Spinal cord (tissue), 10 donors: ENCODE results near the gene DSG2. TPM values are rescaled to one million over a fixed set of nuclear protein-coding genes. Genes with fewer than 3 reads are reported as not detected.

Source experiments
- DNase-seq, 6 donors: peaks; one replicate each; pipeline versions ENCODE4 v3.0.0 to v3.0.0-alpha.2; 2013 to 2015; ENCODE audit warnings: low spot score in 6 of 6, low read depth in 4 of 6
- H3K27ac ChIP-seq: one replicate; pipeline ENCODE4 v1.5.1; 2013; ENCODE audit warnings: low read depth, low read length, control low read depth
- H3K27me3 ChIP-seq: one replicate; pipeline ENCODE4 v1.6.1; 2013; ENCODE audit warnings: low read length; ENCODE audit not compliant: control insufficient read depth, insufficient read depth
- H3K36me3 ChIP-seq: one replicate; pipeline ENCODE4 v1.6.1; 2013; ENCODE audit warnings: low read length; ENCODE audit not compliant: control insufficient read depth, insufficient read depth
- H3K4me1 ChIP-seq: one replicate; pipeline ENCODE4 v1.6.1; 2013; ENCODE audit warnings: low read length; ENCODE audit not compliant: control insufficient read depth, insufficient read depth
- H3K4me3 ChIP-seq: one replicate; pipeline ENCODE4 v1.5.1; 2013; ENCODE audit warnings: low read depth, low read length, control low read depth
- H3K9me3 ChIP-seq: one replicate; pipeline ENCODE4 v1.6.1; 2013; ENCODE audit warnings: low read length; ENCODE audit not compliant: control insufficient read depth, insufficient read depth
- WGBS: methylation state at CpG from one replicate; pipeline ENCODE4 v1.1.5; 2013; ENCODE audit warnings: missing lambda C conversion rate; ENCODE audit not compliant: insufficient coverage; 5-methylcytosine and 5-hydroxymethylcytosine counted together
- polyA plus RNA-seq, 2 donors: library from polyadenylated mRNA; unstranded; fragments of 120-200 nt; gene quantifications; one replicate each; pipeline ENCODE4 v1.2.1, GENCODE V29; 2013; ENCODE audit not compliant: insufficient read length in 2 of 2
- total RNA-seq, 2 donors: library from RNA; depleted of rRNA in 1 of 2; stranded (reverse); fragments of 120-200 nt in 1 of 2; fragments of >200 nt in 1 of 2; gene quantifications; one replicate each; pipeline versions ENCODE4 v1.2.3 to v1.2.4, GENCODE V29; 2013 to 2014
- donor health status: healthy.

The DSG2 gene
- total and polyA plus RNA-seq, 4 donors, result 1.3 to 34.2 (median 9.3) TPM

DNA sequence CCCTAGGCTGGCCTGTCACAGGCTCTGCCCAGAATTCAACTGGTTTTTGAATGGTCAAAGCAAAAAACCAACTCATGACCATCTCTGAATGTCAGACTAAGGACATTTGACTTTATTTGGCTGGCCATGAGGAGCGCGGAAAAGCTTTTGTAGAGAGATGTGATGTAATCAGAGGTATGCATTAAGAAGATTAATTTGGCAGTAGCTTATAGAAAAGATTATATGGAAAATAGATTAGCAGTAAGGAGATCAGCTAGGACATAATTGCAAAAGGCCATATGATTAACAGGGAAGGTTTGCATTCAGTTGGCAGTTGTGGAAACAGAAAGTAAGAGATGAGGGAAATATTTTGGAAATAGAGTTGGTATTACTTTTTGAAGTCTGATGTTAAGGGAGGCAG is 81.4 kb downstream of the DSG2 start:
- Histone ChIP-seq H3K9me3 (no peaks in the 10 kb centered on the region), H3K27ac (no peak overlapping the region), H3K36me3 (no peaks in the 10 kb centered on the region), H3K4me3 (no peak overlapping the region), H3K27me3 (no peaks in the 10 kb centered on the region), H3K4me1 (no peaks in the 10 kb centered on the region)
- WGBS, result 100% methylated on average over 2 of the region's 2 CpGs
- no peak for DNase-seq

DNA sequence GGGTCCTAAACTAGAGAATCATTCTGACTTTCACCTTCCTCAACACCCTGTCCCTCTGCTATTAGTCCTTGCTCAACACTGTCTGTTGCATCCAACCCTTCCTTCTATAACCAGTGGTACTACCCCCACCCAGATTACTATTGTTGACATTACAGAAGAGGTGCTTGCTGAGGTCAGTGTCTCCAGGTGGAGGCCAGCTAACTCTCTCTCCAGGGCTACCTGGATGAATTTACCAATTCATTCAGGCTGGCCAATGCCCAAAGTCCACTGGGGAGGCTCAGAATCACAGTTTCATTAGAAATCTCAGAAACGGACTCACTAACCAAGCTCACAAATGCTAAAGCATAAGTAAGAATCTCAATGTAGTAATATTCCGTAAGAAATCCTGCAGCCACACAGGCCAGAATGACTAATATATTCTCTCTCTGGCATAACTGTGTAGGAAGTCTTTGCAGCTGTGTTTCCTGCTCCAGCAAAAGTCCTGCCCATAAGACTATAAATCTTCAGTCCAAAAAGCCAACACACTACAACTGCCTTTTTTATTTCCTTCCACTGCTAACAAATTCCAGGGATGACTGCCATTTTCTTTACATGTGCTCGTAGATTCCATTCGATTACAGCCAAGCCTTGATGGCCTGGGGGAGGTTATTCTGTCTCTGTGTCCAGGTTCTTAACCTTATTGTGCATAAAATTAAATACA is 83.7 kb downstream of the DSG2 start:
- no peaks in the 10 kb centered on the region for H3K9me3 ChIP-seq
- DNase-seq, result peak in 1 of 6 donors; percentile 33
- no peak overlapping the region for H3K27ac ChIP-seq
- no peaks in the 10 kb centered on the region for H3K4me1 ChIP-seq
- H3K27me3 ChIP-seq, result no peaks in the 10 kb centered on the region
- no peak overlapping the region for H3K4me3 ChIP-seq
- no CpG with 5 or more reads among the region's 4 CpGs for WGBS
- no peaks in the 10 kb centered on the region for H3K36me3 ChIP-seq

DNA sequence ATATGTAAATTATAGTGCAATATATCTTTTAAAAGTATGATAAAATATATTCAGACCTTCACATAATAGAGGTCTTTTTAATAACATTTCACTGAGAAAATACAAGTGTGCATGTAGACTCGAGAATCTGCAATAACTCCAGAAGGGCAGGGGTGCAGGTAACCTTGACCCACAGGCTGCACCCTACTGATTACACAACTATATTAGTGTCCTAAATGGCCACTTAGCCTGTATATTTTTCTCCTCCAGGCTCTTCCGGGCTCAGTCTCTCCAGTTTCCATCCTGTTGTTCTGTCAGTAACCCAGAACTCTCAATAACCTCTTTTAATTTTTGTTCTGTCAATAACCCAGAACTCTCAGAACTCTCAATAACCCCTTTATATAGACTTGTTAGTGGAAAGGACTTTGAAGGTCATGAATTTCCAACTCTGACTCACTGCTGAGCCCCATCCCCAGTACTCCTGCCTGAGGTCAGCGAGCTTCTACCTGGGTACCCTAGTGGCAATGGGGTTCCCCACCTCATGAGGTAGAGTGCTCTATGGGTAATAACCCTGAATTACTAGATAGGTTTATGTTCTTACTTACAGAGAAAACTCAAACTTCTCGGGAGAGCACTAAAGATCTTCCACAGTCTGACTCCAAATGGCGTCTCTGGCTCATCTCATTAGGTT is 85.3 kb downstream of the DSG2 start:
- H3K27ac ChIP-seq, result no peak overlapping the region
- no peaks in the 10 kb centered on the region for H3K9me3 ChIP-seq
- H3K27me3 ChIP-seq, result no peaks in the 10 kb centered on the region
- DNase-seq, result no peak
- H3K36me3 ChIP-seq, result no peaks in the 10 kb centered on the region
- 87% methylated on average over 3 of the region's 5 CpGs for WGBS
- no peak overlapping the region for H3K4me3 ChIP-seq
- no peaks in the 10 kb centered on the region for H3K4me1 ChIP-seq

DNA sequence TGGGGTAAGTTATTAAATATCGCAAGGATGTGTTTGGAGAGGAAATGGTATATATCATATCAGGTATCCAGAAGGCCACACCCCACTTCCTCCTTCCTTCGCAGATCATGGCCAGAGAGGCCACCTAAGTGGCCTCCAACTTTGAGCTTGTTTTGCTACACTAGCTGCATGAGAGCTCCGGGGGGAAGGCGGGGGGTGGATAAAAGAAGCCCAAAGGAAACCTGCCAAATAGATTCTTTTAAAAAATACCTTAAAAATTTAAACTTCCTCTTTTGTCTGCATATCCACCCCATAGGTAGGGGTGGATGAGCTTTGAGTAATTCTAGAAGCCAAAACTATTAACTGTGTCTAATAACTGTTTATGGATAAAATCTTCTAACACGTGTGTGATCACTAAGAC is 88.0 kb downstream of the DSG2 start:
- H3K27ac ChIP-seq, result no peak overlapping the region
- no peak for DNase-seq
- no peaks in the 10 kb centered on the region for H3K36me3 ChIP-seq
- no peaks in the 10 kb centered on the region for H3K4me1 ChIP-seq
- no CpG with 5 or more reads among the region's 5 CpGs for WGBS
- no peaks in the 10 kb centered on the region for H3K27me3 ChIP-seq
- no peak overlapping the region for H3K4me3 ChIP-seq
- H3K9me3 ChIP-seq, result no peaks in the 10 kb centered on the region

DNA sequence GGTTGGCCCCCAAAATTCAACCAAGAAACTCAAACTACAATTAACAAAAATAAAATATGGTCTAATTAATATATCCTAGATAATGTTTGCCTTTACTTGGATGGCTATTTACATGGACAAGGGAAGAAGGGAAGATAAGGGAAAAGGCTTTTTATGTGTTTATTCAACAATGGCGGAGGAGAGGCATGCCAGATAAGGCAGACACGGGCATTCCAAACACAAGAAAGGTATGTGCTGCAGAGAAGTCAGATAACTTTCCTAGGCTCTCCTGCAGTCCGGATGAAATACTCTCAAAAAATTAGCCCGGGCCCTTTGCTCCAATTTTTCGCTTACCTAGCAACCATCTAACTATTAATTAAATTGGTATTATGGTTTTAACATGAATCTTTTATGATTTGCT is 88.6 kb downstream of the DSG2 start:
- no peak for DNase-seq
- Histone ChIP-seq H3K4me3 (no peak overlapping the region), H3K27ac (no peak overlapping the region), H3K36me3 (no peaks in the 10 kb centered on the region), H3K27me3 (no peaks in the 10 kb centered on the region), H3K9me3 (no peaks in the 10 kb centered on the region), H3K4me1 (no peaks in the 10 kb centered on the region)
- WGBS, result 92% methylated on average over 2 of the region's 5 CpGs

DNA sequence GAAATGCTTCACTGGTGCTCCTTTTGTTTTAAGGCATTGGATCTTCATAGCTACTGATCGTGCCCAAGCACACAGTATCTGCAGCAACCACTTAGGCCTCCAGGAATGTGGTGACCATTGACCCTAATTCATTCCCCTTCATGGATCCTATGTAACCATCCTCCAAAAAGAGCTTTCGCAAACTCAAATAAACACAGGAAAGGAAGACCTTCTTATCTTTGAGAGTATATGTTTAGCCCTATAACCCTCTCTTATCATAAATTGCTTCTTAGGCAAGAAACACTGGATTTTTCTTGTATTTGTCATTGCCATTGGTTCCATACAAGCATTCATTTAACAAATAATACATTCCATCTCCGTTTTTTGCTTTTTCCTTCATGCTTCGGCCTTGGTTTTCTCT is 89.6 kb downstream of the DSG2 start:
- Histone ChIP-seq H3K27ac (no peak overlapping the region), H3K9me3 (no peaks in the 10 kb centered on the region), H3K4me3 (no peak overlapping the region), H3K4me1 (no peaks in the 10 kb centered on the region), H3K27me3 (no peaks in the 10 kb centered on the region), H3K36me3 (no peaks in the 10 kb centered on the region)
- peak in 1 of 6 donors; percentile 23 for DNase-seq
- 73% methylated on average over 3 of the region's 4 CpGs for WGBS

DNA sequence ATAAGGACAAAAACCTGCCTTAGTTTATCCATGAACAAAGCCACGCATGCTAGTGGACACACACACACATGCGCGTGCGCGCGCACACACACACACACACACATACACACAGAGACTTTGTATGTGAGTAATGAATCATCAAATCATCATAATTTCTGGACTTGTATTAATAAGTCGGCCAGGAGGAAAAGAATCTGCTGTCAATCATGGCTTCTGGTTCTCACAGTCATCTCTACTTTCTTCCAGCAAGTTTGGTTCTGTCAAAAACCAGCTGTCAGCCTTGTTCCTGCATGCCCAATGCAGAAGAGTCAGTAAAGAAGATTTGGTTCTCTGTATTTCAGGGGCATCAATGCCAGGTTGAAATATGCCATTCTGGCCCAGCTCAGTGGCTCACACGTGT is 92.6 kb downstream of the DSG2 start:
- Histone ChIP-seq H3K27me3 (no peaks in the 10 kb centered on the region), H3K4me3 (no peak overlapping the region), H3K4me1 (no peaks in the 10 kb centered on the region), H3K36me3 (no peaks in the 10 kb centered on the region), H3K9me3 (no peaks in the 10 kb centered on the region), H3K27ac (no peak overlapping the region)
- DNase-seq, result no peak
- 78% methylated on average over 1 of the region's 8 CpGs for WGBS

DNA sequence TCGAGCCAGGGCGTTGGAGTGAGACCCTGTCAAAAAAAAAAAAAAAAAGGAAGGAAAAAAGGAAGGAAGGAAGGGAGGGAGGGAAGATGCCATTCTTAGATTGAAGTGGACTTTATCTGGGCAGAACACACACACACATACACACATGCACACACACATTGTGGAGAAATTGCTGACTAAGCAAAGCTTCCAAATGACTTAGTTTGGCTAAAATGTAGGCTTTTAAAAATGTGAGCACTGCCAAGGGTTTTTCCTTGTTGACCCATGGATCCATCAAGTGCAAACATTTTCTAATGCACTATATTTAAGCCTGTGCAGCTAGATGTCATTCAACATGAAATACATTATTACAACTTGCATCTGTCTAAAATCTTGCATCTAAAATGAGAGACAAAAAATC is 93.1 kb downstream of the DSG2 start:
- WGBS, result no CpG with 5 or more reads among the region's 2 CpGs
- no peak for DNase-seq

DNA sequence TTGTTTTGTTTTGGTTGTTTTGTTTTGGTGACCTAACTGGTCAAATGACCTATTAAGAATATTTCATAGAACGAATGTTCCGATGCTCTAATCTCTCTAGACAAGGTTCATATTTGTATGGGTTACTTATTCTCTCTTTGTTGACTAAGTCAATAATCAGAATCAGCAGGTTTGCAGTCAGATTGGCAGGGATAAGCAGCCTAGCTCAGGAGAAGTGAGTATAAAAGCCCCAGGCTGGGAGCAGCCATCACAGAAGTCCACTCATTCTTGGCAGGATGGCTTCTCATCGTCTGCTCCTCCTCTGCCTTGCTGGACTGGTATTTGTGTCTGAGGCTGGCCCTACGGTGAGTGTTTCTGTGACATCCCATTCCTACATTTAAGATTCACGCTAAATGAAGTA is 93.7 kb downstream of the DSG2 start, which contains the start of gene TTR:
Gene TTR, plus strand, starts transcription at position 250 of the 400 bp plus-strand sequence. Its CDS starts 26 bp downstream, at position 276.
- H3K9me3 ChIP-seq, result no peaks in the 10 kb centered on the region
- no peak for DNase-seq
- WGBS, result no CpG with 5 or more reads among the region's 5 CpGs
- H3K36me3 ChIP-seq, result no peaks in the 10 kb centered on the region
- H3K27me3 ChIP-seq, result no peaks in the 10 kb centered on the region
- H3K27ac ChIP-seq, result no peak within 1 kb of the TSS
- H3K4me3 ChIP-seq, result no peak within 1 kb of the TSS
- no peaks in the 10 kb centered on the region for H3K4me1 ChIP-seq

More for the DNA sequence above, 93.1 kb downstream of the DSG2 start:
- Histone ChIP-seq H3K27ac (no peak overlapping the region), H3K36me3 (no peaks in the 10 kb centered on the region), H3K4me1 (no peaks in the 10 kb centered on the region), H3K27me3 (no peaks in the 10 kb centered on the region), H3K4me3 (no peak overlapping the region), H3K9me3 (no peaks in the 10 kb centered on the region)
